Measurements from ENCODE around the gene NRCAM.

NRCAM gene

GRCh38 chr7:108457871-108458270 lies 1.6 kb upstream of the NRCAM start:
- no peak for DNase-seq

DNA sequence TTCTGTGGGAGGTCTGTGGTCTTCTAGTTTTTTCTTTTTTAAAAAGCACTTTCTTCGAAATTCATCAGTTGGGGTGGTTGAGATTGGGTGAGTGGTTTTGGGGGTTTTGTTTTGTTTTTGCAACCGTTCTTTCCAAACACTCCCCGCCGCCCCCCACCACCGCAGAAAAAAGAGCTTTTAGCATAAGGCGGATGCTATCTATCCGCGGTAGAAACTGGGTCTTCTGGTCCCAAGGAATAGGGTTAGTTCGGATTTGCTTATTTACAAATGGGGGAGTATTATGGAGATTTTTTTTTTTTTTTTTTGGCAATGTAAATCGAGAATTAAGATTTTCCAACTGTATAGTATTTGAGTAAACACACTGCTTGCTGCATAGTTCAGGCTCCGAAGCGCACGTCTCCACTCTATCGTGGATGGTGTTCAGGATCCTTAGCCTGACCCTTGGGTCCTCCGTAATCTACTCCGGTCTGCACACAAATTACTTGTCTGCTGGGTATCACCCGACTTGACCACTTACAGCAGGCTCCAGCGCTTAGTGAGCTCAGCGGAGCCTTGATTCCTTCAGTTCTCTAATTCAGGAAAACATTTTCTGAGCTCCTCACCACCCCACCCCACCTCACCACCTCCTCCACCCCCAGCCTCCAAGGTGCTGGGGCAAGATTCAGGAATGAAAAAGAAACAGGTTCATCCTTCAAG lies 757 bp upstream of the NRCAM start:
- DNase-seq: no peak

- DNase-seq: no peak
Measured at GRCh38 chr7:108455551-108455997, 662 bp downstream of the NRCAM start.

- DNase-seq: no peak
Measured at GRCh38 chr7:108454674-108455550, 1.3 kb downstream of the NRCAM start.

- DNase-seq: no peak
Measured at GRCh38 chr7:108454317-108454673, 1.9 kb downstream of the NRCAM start.

GRCh38 chr7:108453320-108453719 lies 2.9 kb downstream of the NRCAM start:
- no peak for DNase-seq

- peak in 1 of 2 donors; percentile 5 for DNase-seq
Measured at GRCh38 chr7:108452707-108453106, 3.5 kb downstream of the NRCAM start.

DNA sequence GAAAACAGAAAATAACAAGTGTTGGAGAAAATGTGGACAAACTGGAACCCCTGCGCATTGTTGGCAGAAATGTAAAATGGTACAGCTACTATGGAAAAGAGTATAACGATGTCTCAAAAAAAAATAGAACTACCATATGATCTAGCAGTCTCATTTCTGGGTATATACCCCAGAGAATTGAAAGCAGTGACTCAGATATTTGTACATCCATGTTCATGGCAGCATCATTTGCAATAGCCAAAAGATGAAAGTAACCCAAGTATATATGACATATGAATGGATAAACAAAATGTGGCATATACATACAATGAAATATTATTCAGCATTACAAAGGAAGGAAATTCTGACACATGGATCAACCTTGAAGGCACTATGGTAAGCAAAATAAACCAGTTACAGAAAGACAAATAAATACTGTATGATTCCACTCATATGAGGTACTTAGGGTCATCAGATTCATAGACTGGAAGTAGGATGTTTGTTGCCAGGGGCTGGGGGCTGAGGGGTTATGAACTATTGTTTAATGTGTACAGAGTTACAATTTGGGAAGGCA lies 4.9 kb downstream of the NRCAM start:
- no peak for DNase-seq

DNA sequence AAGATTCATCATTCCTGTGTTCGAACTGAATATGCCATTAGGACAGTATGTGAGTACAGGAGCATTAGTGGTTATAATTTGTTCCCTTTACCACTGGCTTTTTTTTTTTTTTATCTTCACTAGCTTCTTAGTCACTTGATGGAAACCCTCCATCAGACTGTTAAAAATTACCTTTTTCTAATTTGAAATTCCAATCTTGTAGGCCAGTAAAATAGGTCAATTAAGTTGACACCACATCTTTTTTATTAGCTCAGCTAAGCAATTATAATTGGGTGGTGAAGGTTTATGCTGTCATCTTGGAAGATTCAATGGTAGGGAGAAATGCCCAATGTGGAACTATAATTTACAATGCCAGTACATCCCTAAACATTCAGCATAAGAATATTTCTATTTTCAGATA lies 6.1 kb downstream of the NRCAM start:
- no peak for DNase-seq

- no peak for DNase-seq
Measured at GRCh38 chr7:108449521-108449920, 6.7 kb downstream of the NRCAM start.

- DNase-seq: no peak
Measured at GRCh38 chr7:108448584-108449505, 7.4 kb downstream of the NRCAM start.

GRCh38 chr7:108442039-108442568 lies 14.1 kb downstream of the NRCAM start:
- DNase-seq: no peak

GRCh38 chr7:108441392-108441955 lies 14.8 kb downstream of the NRCAM start:
- no peak for DNase-seq

DNA sequence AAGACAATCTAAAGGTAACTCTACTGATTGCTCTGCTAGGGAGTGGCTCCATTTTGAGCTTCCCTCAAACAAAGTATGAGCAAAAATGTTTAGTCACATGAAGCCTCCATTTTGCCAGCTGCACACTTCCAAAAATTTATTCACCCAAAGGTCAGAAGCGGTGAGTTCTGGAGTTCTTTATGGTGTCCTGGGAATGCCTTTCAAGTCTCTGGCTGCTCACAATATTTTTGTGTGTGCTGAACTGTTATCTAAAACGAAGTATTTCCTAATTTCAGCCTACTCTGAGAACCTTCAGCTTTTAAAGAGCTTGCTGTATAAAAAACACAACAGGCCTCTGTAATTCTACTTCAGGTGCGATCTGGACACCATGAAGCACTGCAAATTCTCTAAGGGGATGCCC lies 15.6 kb downstream of the NRCAM start:
- DNase-seq: no peak

DNA sequence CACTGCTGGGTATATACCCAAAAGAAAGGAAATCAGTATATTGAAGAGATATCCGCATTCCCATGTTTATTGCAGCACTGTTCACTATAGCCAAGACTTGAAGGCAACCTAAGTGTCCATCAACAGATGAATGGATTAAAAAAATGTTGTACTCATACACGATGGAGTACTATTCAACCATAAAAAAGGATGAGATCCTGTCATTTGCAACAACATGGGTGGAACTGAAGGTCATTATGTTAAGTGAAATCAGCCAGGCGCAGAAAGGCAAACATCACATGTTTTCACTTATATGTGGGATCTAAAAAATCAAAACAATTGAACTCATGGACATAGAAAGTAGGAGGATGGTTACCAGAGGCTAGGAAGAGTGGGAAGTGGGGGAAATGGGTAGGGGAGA lies 19.3 kb downstream of the NRCAM start:
- DNase-seq: no peak

DNA sequence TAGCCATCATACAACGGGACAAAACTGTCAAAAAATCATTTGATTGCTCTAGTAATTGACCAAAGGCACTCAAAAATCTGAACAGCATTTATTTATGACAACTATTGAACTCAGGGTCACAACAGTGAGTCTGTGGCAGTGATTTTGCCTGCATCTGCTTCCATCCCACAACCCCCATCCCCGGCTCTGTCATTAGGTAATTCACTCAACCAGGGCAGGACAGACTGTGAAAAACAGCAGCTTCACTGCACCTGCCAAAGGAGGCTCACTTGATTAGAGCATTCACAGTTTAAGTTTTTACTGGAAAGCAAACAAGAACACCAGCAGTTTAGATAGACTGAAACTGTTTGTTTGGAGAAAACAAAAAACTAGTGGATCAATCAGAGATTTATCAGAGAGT lies 22.2 kb downstream of the NRCAM start:
- DNase-seq: no peak

DNA sequence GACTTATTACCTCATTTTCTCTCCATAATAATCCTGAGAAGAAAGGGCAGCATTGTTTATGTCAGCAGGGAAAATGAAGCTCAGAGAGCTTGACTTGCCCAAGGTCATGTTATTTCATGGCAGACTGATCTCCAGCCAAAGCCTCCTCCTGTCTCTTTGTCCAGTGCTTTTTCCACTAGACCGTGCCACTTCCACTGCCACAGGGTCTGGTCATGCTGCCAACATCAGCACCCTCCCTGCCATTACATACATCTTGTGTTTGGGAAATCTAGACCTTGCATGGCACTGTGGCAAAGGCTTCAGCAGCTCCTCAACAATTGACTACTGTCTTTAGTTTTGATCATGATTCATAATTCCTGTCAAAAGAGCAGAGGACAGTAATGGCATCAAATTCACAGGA lies 25.1 kb downstream of the NRCAM start:
- DNase-seq: no peak

DNA sequence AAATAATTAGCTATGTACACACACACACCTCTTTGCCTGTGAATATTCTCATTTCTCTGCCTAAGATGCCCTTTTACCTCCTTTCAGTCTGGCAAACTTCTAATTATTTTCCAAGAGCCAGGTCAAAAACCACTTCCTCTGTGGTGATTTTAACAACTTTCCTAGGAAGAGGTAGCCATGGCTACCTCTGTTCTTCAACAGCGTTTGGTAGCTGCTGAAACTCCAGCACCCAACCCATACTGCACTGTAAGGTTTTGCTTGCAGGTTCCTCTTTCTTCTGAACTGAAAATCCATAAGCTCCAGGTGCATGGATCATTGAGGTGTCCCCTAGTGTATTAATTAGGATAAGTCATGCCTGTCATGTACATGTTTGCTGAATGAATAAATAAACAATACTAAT lies 25.6 kb downstream of the NRCAM start:
- no peak for DNase-seq

GRCh38 chr7:108427766-108428165 lies 28.5 kb downstream of the NRCAM start:
- DNase-seq: no peak

DNA sequence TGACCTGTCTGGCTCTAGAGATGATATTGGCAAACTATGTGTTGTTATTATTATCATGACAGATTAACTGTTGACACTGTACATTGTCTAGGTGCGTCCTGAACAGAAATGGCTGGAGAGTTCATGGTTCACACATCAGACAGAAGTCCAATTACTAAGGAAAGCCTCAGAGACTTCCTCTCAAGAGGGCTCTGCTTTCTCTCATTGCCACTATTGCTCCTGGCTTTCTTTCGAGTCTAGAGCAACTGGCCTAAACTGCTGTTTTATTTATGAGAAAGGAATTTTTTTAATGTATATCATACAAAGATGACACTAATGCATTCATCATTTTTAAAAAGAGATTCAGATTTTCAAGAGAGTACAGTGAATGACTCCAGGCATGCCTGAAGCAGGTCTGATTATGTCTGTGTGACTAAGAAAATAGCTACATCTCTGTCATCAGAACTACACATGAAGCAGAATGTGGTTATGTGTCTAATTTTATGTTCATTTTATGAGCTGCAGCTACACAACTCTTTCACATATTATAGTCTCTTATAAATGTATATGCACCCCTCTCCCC lies 30.4 kb downstream of the NRCAM start:
- no peak for DNase-seq

DNA sequence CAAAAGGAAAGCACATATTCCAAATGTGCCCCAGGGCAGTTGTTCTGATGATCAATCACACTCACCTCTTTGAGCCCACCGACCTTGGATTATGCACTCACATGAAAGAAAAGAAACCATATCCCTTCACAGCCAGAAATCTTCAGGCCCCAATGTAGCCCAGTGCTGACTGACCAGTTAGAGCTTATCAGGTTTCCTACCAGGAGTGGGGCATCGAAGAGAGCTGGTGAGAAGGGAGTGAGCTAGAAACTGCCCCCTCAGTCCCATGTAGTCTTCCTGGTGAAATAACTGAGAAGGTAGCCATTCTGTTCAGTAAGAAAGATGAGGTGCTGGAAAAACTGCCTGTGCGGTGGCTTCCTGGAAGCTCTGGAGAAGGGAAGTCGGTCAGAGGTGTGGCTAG lies 32.2 kb downstream of the NRCAM start:
- no peak for DNase-seq
